ENCODE measurements around the gene NT5C1B. TPM values are rescaled to one million over a fixed set of nuclear protein-coding genes. Genes with fewer than 3 reads are reported as not detected.

Gene NT5C1B
- total and polyA plus RNA-seq, 4 donors = 0.02 to 0.63 TPM; not detected in 2

DNA sequence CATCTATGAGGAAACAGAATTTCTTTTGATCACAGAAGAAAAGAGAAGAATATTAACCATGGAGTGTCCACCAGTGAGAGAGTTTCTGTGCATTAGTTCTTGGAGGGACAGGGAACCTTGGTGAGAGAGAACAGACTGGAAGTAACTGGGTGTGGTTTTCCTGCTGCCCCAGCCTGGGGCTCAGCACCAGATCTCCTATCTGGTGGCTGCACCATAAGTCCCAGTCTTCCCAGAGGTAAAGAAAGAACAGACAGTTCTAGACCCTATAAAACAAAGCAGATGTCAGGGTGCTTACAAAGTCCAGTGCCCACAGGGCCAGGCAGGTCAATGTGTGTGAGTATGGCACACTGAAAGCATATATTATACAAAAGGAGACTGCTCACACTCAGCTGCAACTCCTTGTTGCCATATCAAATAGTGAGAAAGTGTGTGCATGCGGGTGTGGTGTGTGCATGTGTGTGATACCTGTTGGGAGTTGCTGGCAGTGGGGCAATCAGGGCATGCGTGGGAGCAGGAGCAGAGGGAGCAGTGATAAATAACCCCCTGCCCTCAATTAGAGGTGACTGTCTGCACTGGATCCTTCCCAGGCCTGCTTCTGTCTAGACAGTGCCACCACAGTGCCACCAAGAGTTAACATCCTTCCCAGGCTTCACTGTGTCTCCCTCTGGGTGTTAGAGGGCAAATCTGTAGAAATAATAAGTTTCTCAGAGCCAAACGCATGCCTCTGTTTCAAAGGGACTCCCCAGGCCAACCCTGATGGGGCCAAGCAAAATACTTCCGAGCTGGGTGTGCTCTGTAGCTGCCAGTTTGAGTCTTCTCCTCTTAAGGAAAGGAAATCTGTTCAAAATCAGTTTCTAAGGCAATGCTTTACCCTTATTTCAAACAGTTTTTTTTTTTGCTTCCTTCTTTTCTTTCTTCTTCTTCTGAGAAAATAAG lies 74.6 kb downstream of the NT5C1B start:
- TF ChIP-seq FOXA1 (IDR thresholded peaks at IDR 0.05) = no peak
- TF ChIP-seq HNF4A (conservative IDR thresholded peaks at IDR 0.05) = no peak
- TF ChIP-seq TAF1 (conservative IDR thresholded peaks at IDR 0.05) = no peak
- no peak for TF ChIP-seq JUND (IDR thresholded peaks at IDR 0.05)
- no peak for TF ChIP-seq CTCF (IDR thresholded peaks at IDR 0.05; ENCODE audit: low read depth, low read length, missing input control)
- TF ChIP-seq ATF3 (IDR thresholded peaks at IDR 0.05) = no peak
- TF ChIP-seq REST (IDR thresholded peaks at IDR 0.05) = no peak
- no peak for TF ChIP-seq ZBTB33 (IDR thresholded peaks at IDR 0.05)
- TF ChIP-seq NR2F2 (IDR thresholded peaks at IDR 0.05) = no peak
- TF ChIP-seq SP1 (IDR thresholded peaks at IDR 0.05) = no peak
- TF ChIP-seq YY1 (IDR thresholded peaks at IDR 0.05) = no peak
- no peak for TF ChIP-seq RAD21 (IDR thresholded peaks at IDR 0.05)
- TF ChIP-seq HNF4G (IDR thresholded peaks at IDR 0.05) = no peak
- TF ChIP-seq FOXA2 (IDR thresholded peaks at IDR 0.05) = no peak
- TF ChIP-seq EGR1 (IDR thresholded peaks at IDR 0.05; ENCODE audit: low read depth in 2 of 2) = no peak
- TF ChIP-seq GABPA (IDR thresholded peaks at IDR 0.05 in 1 of 2, conservative IDR thresholded peaks at IDR 0.05 in 1 of 2) = no peak
- TF ChIP-seq, protein P1, sequence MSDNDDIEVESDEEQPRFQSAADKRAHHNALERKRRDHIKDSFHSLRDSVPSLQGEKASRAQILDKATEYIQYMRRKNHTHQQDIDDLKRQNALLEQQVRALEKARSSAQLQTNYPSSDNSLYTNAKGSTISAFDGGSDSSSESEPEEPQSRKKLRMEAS (IDR thresholded peaks at IDR 0.05) = no peak
- TF ChIP-seq RXRA (IDR thresholded peaks at IDR 0.05) = no peak
- no peak for DNase-seq (ENCODE audit: low spot score)
- Histone ChIP-seq H3K9ac (ENCODE audit: low read depth in 1 of 2, low read length in 2 of 2) (no peak overlapping the region), H3K9me3 (ENCODE audit: control insufficient read depth in 4 of 4, low read length in 3 of 4) (no peaks in the 10 kb centered on the region), H3K4me3 (ENCODE audit: low read depth in 1 of 3, low read length in 3 of 3) (no peak overlapping the region), H3K4me1 (ENCODE audit: control insufficient read depth in 4 of 4, insufficient read depth in 4 of 4, low read length in 3 of 4) (peaks cover 3 to 19% (median 16%) of the 10 kb centered on the region in 4 donors), H3K27me3 (ENCODE audit: control insufficient read depth in 4 of 4, insufficient read depth in 4 of 4, low read length in 3 of 4) (no peaks in the 10 kb centered on the region), H3K27ac (ENCODE audit: low read depth in 1 of 2, low read length in 2 of 2) (no peak overlapping the region), H3K36me3 (ENCODE audit: control insufficient read depth in 4 of 4, insufficient read depth in 3 of 4, low read depth in 1 of 4, low read length in 3 of 4) (no peaks in the 10 kb centered on the region)
- 86% methylated on average over 4 of the region's 4 CpGs for WGBS

Small RNA genes lying within 50 kb of the gene (small RNA-seq; reads per million reads assigned to genes)
- gene RNU6-1215P = not detected

Other genes with a start within 250 kb of the NT5C1B start
- gene RDH14, start 28.9 kb downstream of the NT5C1B start, total RNA-seq = 10 to 100 TPM; 13.3 to 17.4 TPM
- 10 to 100 TPM; 13.7 to 23.9 TPM for gene RDH14, start 28.9 kb downstream of the NT5C1B start, polyA plus RNA-seq